Measurements from ENCODE around the gene UFSP2.

DNA sequence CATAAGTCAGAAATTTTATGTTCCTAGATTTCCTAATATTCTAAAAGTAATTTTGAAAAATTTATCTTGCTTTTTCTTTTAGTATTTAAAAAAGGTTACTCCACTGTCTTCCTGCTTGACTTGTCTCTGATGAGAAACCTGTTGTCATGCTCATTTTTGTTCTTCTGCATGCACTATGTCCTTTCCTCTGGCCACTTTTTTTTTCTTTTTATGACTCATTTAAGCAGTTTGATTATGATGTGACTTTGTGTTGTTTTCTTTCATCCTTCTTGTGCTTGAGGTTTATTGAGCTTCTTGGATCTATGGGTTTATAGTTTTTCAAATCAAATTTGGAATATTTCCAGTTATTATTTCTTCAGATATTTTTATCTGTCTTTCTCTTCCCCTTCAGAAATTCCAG is 12.0 kb upstream of the UFSP2 start:
- no peak for TF ChIP-seq POLR2AphosphoS5 (IDR thresholded peaks at IDR 0.05)
- TF ChIP-seq POLR2A (IDR thresholded peaks at IDR 0.05), result no peak

All from breast epithelium (tissue), 3 donors.